GM18511 (cell line): ENCODE measurements around the gene F8.
"Not testable (repeated sequence)": the region's sequence is repeated elsewhere in the genome, so short reads cannot be mapped to it uniquely, and the experiment has no call there.

Experiments used
- ATAC-seq: cut with Tn5 transposase; IDR thresholded peaks from one replicate; pipeline ENCODE4 v1.9.1; 2021; ENCODE audit warnings: mild to moderate bottlenecking, moderate library complexity; ENCODE audit not compliant: unreplicated experiment

The F8 gene

GRCh38 chrX:154819771-154820341, 202.7 kb downstream of the F8 start:
- peak; percentile 78 for ATAC-seq

GRCh38 chrX:154818916-154819770, 203.4 kb downstream of the F8 start:
- ATAC-seq: peak; percentile 57

- not testable (repeated sequence) for ATAC-seq
These were observed 205.4 kb downstream of the F8 start for GRCh38 chrX:154817048-154817618.

GRCh38 chrX:154816326-154816898, 206.1 kb downstream of the F8 start:
- ATAC-seq: not testable (repeated sequence)

GRCh38 chrX:154815274-154815818, 207.2 kb downstream of the F8 start:
- no peak for ATAC-seq

- no peak for ATAC-seq
These were observed 208.7 kb downstream of the F8 start for GRCh38 chrX:154813801-154814200.

GRCh38 chrX:154812341-154813101, 210.0 kb downstream of the F8 start:
- ATAC-seq: no peak

GRCh38 chrX:154809939-154810665, 212.4 kb downstream of the F8 start:
- no peak for ATAC-seq

GRCh38 chrX:154806837-154807501, 215.6 kb downstream of the F8 start:
- ATAC-seq: no peak

GRCh38 chrX:154805696-154806091, 216.8 kb downstream of the F8 start:
- no peak for ATAC-seq

GRCh38 chrX:154804957-154805695, 217.4 kb downstream of the F8 start, which contains the start of gene MPP1:
MPP1 (minus strand) TSS chrX:154805485; CDS start chrX:154805373, 112 bp downstream.
- peak; percentile 90 for ATAC-seq

GRCh38 chrX:154804261-154804956, 218.1 kb downstream of the F8 start:
- peak; percentile 6 for ATAC-seq

GRCh38 chrX:154802947-154803346, 219.6 kb downstream of the F8 start:
- ATAC-seq: no peak

GRCh38 chrX:154800478-154801210, 221.9 kb downstream of the F8 start:
- no peak for ATAC-seq

- ATAC-seq: no peak
These were observed 222.8 kb downstream of the F8 start for GRCh38 chrX:154799556-154800348.

GRCh38 chrX:154797006-154797405, 225.5 kb downstream of the F8 start:
- ATAC-seq: no peak

GRCh38 chrX:154795016-154795415, 227.5 kb downstream of the F8 start:
- no peak for ATAC-seq
